NCI-H2227 (cell line): Measurements from ENCODE around the gene RAB20.
"Not testable (repeated sequence)": the region's sequence is repeated elsewhere in the genome, so short reads cannot be mapped to it uniquely, and the experiment has no call there.

ENCODE experiments used
- DNase-seq: peaks from one replicate; lab custom pipeline; 2025; ENCODE audit not compliant: unreplicated experiment; lab: John Stamatoyannopoulos, UW

The RAB20 gene

GRCh38 chr13:110492679-110493593 lies 68.6 kb downstream of the RAB20 start:
- no peak for DNase-seq

- DNase-seq, result no peak
Observed at GRCh38 chr13:110491869-110492678, 69.4 kb downstream of the RAB20 start.

GRCh38 chr13:110490009-110490770 lies 71.3 kb downstream of the RAB20 start:
- DNase-seq, result no peak

GRCh38 chr13:110486880-110487279 lies 74.6 kb downstream of the RAB20 start:
- DNase-seq, result not testable (repeated sequence)

- no peak for DNase-seq
Observed at GRCh38 chr13:110486061-110486715, 75.3 kb downstream of the RAB20 start.

- DNase-seq, result no peak
Observed at GRCh38 chr13:110485604-110486003, 75.9 kb downstream of the RAB20 start.

GRCh38 chr13:110484290-110485048 lies 77.1 kb downstream of the RAB20 start:
- DNase-seq, result no peak

GRCh38 chr13:110483386-110483968 lies 78.0 kb downstream of the RAB20 start:
- no peak for DNase-seq

- no peak for DNase-seq
Observed at GRCh38 chr13:110480161-110480560, 81.4 kb downstream of the RAB20 start.

GRCh38 chr13:110479648-110480047 lies 81.9 kb downstream of the RAB20 start:
- no peak for DNase-seq

- DNase-seq, result no peak
Observed at GRCh38 chr13:110479215-110479545, 82.3 kb downstream of the RAB20 start.

GRCh38 chr13:110478405-110479214 lies 82.9 kb downstream of the RAB20 start:
- DNase-seq, result no peak

GRCh38 chr13:110477706-110478245 lies 83.7 kb downstream of the RAB20 start:
- no peak for DNase-seq

GRCh38 chr13:110476220-110476617 lies 85.3 kb downstream of the RAB20 start:
- no peak for DNase-seq

GRCh38 chr13:110475550-110476219 lies 85.8 kb downstream of the RAB20 start:
- DNase-seq, result no peak

GRCh38 chr13:110475117-110475516 lies 86.4 kb downstream of the RAB20 start:
- DNase-seq, result no peak

GRCh38 chr13:110474713-110475112 lies 86.8 kb downstream of the RAB20 start:
- DNase-seq, result no peak
